NB4 (cell line): Measurements from ENCODE around the gene ARHGAP30.

Source experiments
- DNase-seq: peaks from one replicate; pipeline ENCODE4 v3.0.0; 2010; ENCODE audit warnings: low read depth
- H3K4me3 ChIP-seq: one replicate; pipeline ENCODE4 v1.5.1; 2011; ENCODE audit warnings: mild to moderate bottlenecking, low read depth, low read length, moderate library complexity
- CTCF ChIP-seq: IDR thresholded peaks from one replicate; pipeline ENCODE4 v1.5.1; 2012; ENCODE audit warnings: low read depth, low read length
- MAX ChIP-seq: IDR thresholded peaks from 2 replicates; pipeline ENCODE4 v1.6.1; 2011; ENCODE audit warnings: low read depth, low read length
- MYC ChIP-seq: IDR thresholded peaks from 2 replicates; pipeline ENCODE4 v1.6.1; 2011; ENCODE audit warnings: low read depth, low read length
- POLR2A ChIP-seq: IDR thresholded peaks from 2 replicates; pipeline ENCODE4 v1.6.1; 2011; ENCODE audit warnings: mild to moderate bottlenecking; ENCODE audit not compliant: insufficient read length; ENCODE audit errors: extremely low read depth

The ARHGAP30 gene

GRCh38 chr1:161077426-161077825 lies 7.7 kb upstream of the ARHGAP30 start:
- TF ChIP-seq MAX, result no peak
- DNase-seq, result no peak
- no peak overlapping the region for H3K4me3 ChIP-seq

- TF ChIP-seq MYC (no peak), CTCF (no peak), MAX (no peak), POLR2A (no peak)
- H3K4me3 ChIP-seq, result no peak overlapping the region
- no peak for DNase-seq
Observed at GRCh38 chr1:161076410-161076809, 6.7 kb upstream of the ARHGAP30 start.

GRCh38 chr1:161074676-161075368 lies 5.1 kb upstream of the ARHGAP30 start:
- no peak for TF ChIP-seq POLR2A
- TF ChIP-seq CTCF, result no peak
- no peak for TF ChIP-seq MYC
- no peak for TF ChIP-seq MAX
- DNase-seq, result no peak
- no peak overlapping the region for H3K4me3 ChIP-seq

- TF ChIP-seq POLR2A (no peak), MAX (peak; percentile 71), CTCF (no peak), MYC (0 out of 2 replicates have a peak, but pooled peaks have one; percentile 20)
- H3K4me3 ChIP-seq, result no peak overlapping the region
- no peak for DNase-seq
Observed at GRCh38 chr1:161073474-161074121, 3.9 kb upstream of the ARHGAP30 start.

GRCh38 chr1:161072751-161073449 lies 3.2 kb upstream of the ARHGAP30 start:
- TF ChIP-seq CTCF (no peak), MAX (no peak), POLR2A (no peak), MYC (no peak)
- H3K4me3 ChIP-seq, result no peak overlapping the region
- no peak for DNase-seq

- no peak overlapping the region for H3K4me3 ChIP-seq
- no peak for TF ChIP-seq MAX
- TF ChIP-seq CTCF, result peak; percentile 67
- no peak for TF ChIP-seq MYC
- TF ChIP-seq POLR2A, result no peak
- DNase-seq, result peak; percentile 73
Observed at GRCh38 chr1:161071886-161072371, 2.2 kb upstream of the ARHGAP30 start.
